DOHH2 (cell line): Measurements from ENCODE around the gene PPP1R13B.

Source experiments
- CTCF ChIP-seq: fragments of 200-600 bp; sonication (generic); IDR thresholded peaks from one replicate; pipeline ENCODE4 v1.5.1; 2014; ENCODE audit warnings: antibody characterized with exemption, mild to moderate bottlenecking, low read depth, low read length; ENCODE audit not compliant: poor library complexity, severe bottlenecking
- EZH2phosphoT487 ChIP-seq: fragments of 200-600 bp; sonication (generic); IDR thresholded peaks from 2 replicates; pipeline ENCODE4 v1.6.1; 2017; ENCODE audit warnings: borderline replicate concordance, mild to moderate bottlenecking, antibody characterized with exemption, low read length, moderate library complexity, mixed read lengths

GRCh38 chr14:103891667-103892215 is 44.4 kb upstream of the PPP1R13B start:
- TF ChIP-seq CTCF (no peak), EZH2phosphoT487 (no peak)
